A673 (cell line): ENCODE measurements around the gene PBX4. TPM values are rescaled to one million over a fixed set of nuclear protein-coding genes. Genes with fewer than 3 reads are reported as not detected.

Experiments used
- BruUV-seq: library from RNA; stranded (reverse); fragments of 400-500 nt; replicated peaks from 2 replicates; lab custom pipeline; 2021; lab: Mats Ljungman, UMichigan
- CTCF ChIA-PET: fragments of 300-600 bp; sonication (Branson Sonifier 250); formaldehyde crosslinking; loops from one replicate; lab custom pipeline; 2022; ENCODE audit warnings: antibody characterized with exemption; lab: Charles Lee
- POLR2A ChIA-PET: fragments of 300-600 bp; sonication (Branson Sonifier 250); formaldehyde crosslinking; loops from one replicate; lab custom pipeline; 2022; ENCODE audit warnings: antibody characterized with exemption; ENCODE audit not compliant: low non-redundant PET; lab: Charles Lee
- DNase-seq: peaks from one replicate; pipeline ENCODE4 v3.0.0-alpha.2; 2015; ENCODE audit warnings: low spot score
- H3K27ac ChIP-seq: fragments of 200-600 bp; sonication (generic); 2 replicates; pipeline ENCODE4 v1.5.1; 2016; ENCODE audit warnings: mixed run types, low read depth, mild to moderate bottlenecking, mixed read lengths, antibody characterized with exemption, low read length; ENCODE audit not compliant: poor library complexity, severe bottlenecking
- H3K27me3 ChIP-seq: fragments of 200-600 bp; sonication (generic); replicated peaks from 2 replicates; pipeline ENCODE4 v1.6.1; 2017; ENCODE audit warnings: mixed run types, low read depth, mild to moderate bottlenecking, mixed read lengths, antibody characterized with exemption, low read length; ENCODE audit not compliant: insufficient read depth, poor library complexity
- H3K36me3 ChIP-seq: fragments of 200-600 bp; sonication (generic); 2 replicates; pipeline ENCODE4 v1.6.1; 2016; ENCODE audit warnings: mixed run types, mild to moderate bottlenecking, mixed read lengths, antibody characterized with exemption, low read length; ENCODE audit not compliant: insufficient read depth, poor library complexity, severe bottlenecking
- H3K4me1 ChIP-seq: fragments of 200-600 bp; sonication (generic); 2 replicates; pipeline ENCODE4 v1.6.1; 2017; ENCODE audit warnings: mixed run types, mild to moderate bottlenecking, mixed read lengths, antibody characterized with exemption, low read length; ENCODE audit not compliant: insufficient read depth, poor library complexity, severe bottlenecking
- H3K4me3 ChIP-seq: fragments of 200-600 bp; sonication (generic); 2 replicates; pipeline ENCODE4 v1.5.1; 2016; ENCODE audit warnings: low read depth, mixed run types, mild to moderate bottlenecking, mixed read lengths, low read length; ENCODE audit not compliant: poor library complexity, severe bottlenecking
- H3K9me3 ChIP-seq: fragments of 200-600 bp; sonication (generic); 2 replicates; pipeline ENCODE4 v1.6.1; 2016; ENCODE audit warnings: mixed run types, low read depth, mild to moderate bottlenecking, mixed read lengths, antibody characterized with exemption, low read length; ENCODE audit not compliant: poor library complexity, severe bottlenecking
- CTCF ChIP-seq: fragments of 300-800, 200-600 bp; sonication (generic); conservative IDR thresholded peaks from 2 replicates; pipeline ENCODE4 v1.5.1; 2017; ENCODE audit warnings: low read depth, mild to moderate bottlenecking, antibody characterized with exemption, low read length, moderate library complexity, mixed read lengths
- EZH2 ChIP-seq: fragments of 200-600 bp; sonication (generic); IDR thresholded peaks from 2 replicates; pipeline ENCODE4 v1.6.1; 2017; ENCODE audit warnings: borderline replicate concordance, low read depth, mild to moderate bottlenecking, mixed read lengths, antibody characterized with exemption, low read length; ENCODE audit not compliant: poor library complexity, severe bottlenecking
- intact Hi-C: fragments of 100-400 bp; cut with micrococcal nuclease; formaldehyde crosslinking; loops from one replicate; pipeline ENCODE4 v1.10.0; 2022; ENCODE audit not compliant: unreplicated experiment
- total RNA-seq: library from RNA; stranded (reverse); gene quantifications from 2 replicates; pipeline ENCODE4 v1.2.3, GENCODE V29; 2021

Gene PBX4
- total RNA-seq, 1 experiment from 2014 or later = 3.1 TPM

- H3K27ac ChIP-seq = peak overlapping the region; percentile 89
- H3K36me3 ChIP-seq = peaks cover 24% of the 10 kb centered on the region
- ChIA-PET CTCF (no interaction called here), POLR2A (no interaction called here)
- TF ChIP-seq CTCF = no peak
- no peak for TF ChIP-seq EZH2
- no peak for DNase-seq
- H3K27me3 ChIP-seq = no peaks in the 10 kb centered on the region
- H3K9me3 ChIP-seq = peaks cover 4% of the 10 kb centered on the region
- H3K4me3 ChIP-seq = peak overlapping the region; percentile 76
- intact Hi-C loops = no loop called here
- peaks cover 5% of the 10 kb centered on the region for H3K4me1 ChIP-seq
- BruUV-seq = TSS peak; percentile 66
These were observed 101.3 kb downstream of the PBX4 start for GRCh38 chr19:19517235-19517619.

DNA sequence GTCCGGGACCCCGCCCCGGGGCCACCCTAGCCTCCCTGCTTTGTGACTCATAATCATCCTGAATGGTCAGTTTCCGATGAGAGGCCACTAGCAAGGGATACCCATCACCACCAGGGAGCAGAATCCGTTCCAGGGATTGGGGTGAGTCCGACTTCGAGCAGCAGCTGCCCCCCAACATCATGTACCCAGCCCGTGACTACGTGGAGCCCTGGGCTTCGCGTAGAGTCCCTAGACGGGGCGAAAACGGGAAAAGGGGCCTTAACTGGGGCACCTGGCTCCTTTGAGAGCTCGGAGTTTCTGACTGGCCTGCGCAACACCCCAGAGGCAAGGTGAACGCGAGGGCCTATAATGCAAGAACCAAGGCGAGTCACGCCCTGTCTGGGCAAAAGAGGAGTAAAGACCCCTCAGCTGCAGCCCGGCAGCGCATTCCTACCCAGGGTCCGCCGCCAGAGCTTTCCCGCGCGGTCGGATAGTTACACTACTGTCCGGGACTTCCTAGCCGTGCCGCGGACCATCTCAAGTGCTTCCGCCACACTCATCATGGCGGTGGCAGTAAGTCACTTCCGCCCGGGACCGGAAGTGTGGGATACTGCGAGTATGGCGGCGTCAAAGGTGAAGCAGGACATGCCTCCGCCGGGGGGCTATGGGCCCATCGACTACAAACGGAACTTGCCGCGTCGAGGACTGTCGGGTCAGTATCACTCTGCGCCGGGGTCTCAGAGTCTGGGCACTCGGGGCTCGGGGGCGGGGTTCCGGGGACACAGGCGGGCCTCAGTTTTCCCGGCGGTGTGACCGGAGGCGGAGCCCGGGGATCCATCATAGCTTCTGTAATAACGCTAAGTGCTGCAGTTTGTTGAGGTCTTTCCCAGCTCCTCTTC is 102.6 kb downstream of the PBX4 start, which contains the start of gene NDUFA13:
NDUFA13 (plus strand) TSS at position 584 of the 878 bp plus-strand sequence; CDS start at position 598, 14 bp downstream.
- TSS peak; percentile 88 for BruUV-seq
- Histone ChIP-seq H3K9me3 (no peaks in the 10 kb centered on the region), H3K36me3 (peaks cover 21% of the 10 kb centered on the region), H3K4me3 (peak within 1 kb of the TSS; percentile 76), H3K27me3 (no peaks in the 10 kb centered on the region), H3K27ac (peak within 1 kb of the TSS; percentile 89), H3K4me1 (peaks cover 5% of the 10 kb centered on the region)
- DNase-seq = peak; percentile 95
- TF ChIP-seq EZH2 (no peak), CTCF (no peak)
- ChIA-PET CTCF (interaction anchor here (1.0 kb wide), 1 partner anchor 15 kb away, joined by 3 read pairs; no protein-coding TSS in a partner anchor), POLR2A (no interaction called here)
- intact Hi-C loops = no loop called here

GRCh38 chr19:19514881-19515641 is 103.4 kb downstream of the PBX4 start, which contains the start of gene TSSK6:
Gene TSSK6, minus strand, starts transcription at chr19:19515548. Its CDS starts 121 bp downstream, at chr19:19515427.
- TF ChIP-seq EZH2 (no peak), CTCF (no peak)
- H3K9me3 ChIP-seq = no peaks in the 10 kb centered on the region
- peaks cover 15% of the 10 kb centered on the region for H3K36me3 ChIP-seq
- ChIA-PET POLR2A (no interaction called here), CTCF (no interaction called here)
- H3K27me3 ChIP-seq = no peaks in the 10 kb centered on the region
- no TSS peak for BruUV-seq
- peak within 1 kb of the TSS; percentile 76 for H3K4me3 ChIP-seq
- peak within 1 kb of the TSS; percentile 89 for H3K27ac ChIP-seq
- peaks cover 5% of the 10 kb centered on the region for H3K4me1 ChIP-seq
- DNase-seq = no peak
- intact Hi-C loops = no loop called here
